ENCODE data around the gene SDCCAG8. TPM values are rescaled to one million over a fixed set of nuclear protein-coding genes. Genes with fewer than 3 reads are reported as not detected.

The SDCCAG8 gene
- polyA plus RNA-seq, 3 donors: 33.2 to 34.4 (median 33.4) TPM

DNA sequence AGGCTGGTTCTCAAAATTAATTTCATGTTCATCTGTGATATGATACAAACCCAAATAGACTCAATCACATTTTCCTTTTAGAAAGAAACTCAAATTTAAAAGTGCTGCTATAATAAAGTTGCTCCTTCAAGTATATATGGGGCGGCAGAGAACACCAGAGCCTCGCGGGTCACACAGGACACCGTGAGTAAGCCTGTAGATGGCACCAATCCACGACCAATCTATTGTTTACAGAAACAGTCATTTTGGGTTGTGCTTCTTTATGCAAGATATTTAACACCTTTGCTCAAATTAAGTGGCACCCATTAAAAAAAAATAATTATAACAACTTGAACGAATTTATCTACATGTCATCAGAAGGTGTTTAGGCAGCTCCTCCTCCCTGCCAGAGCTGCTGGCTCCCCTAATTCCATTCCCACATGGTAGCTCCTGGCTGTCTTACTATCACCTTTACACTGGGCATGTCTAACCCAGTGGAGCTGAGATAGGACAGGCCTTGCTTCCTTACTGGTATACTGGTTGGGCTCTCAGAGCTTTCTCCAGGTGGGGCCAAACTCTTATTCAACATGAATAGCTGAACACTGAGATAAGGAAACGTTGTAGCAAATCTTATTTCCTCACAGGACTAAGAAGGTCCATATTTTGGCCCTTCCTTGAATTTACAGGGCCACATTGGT is 287.0 kb downstream of the SDCCAG8 start:
- intact Hi-C loops (cut with micrococcal nuclease): no loop called here
- no peaks in the 10 kb centered on the region for H3K4me1 Mint-ChIP-seq
- no peaks in the 10 kb centered on the region for H3K9me3 ChIP-seq (replicated peaks in 1 of 2; ENCODE audit: control insufficient read depth in 1 of 2, insufficient read depth in 1 of 2, low read length in 2 of 2)
- H3K27me3 Mint-ChIP-seq (ENCODE audit: low read depth in 3 of 3): no peaks in the 10 kb centered on the region
- no peak overlapping the region for H3K4me3 Mint-ChIP-seq
- H3K4me1 ChIP-seq (ENCODE audit: control insufficient read depth in 1 of 2, insufficient read depth in 2 of 2, low read length in 2 of 2): no peaks in the 10 kb centered on the region
- 98% methylated on average over 6 of the region's 7 CpGs for WGBS (ENCODE audit: insufficient coverage)
- no peak overlapping the region for H3K9ac ChIP-seq (ENCODE audit: insufficient read depth, low read length, poor library complexity, severe bottlenecking)
- H3K27me3 ChIP-seq (ENCODE audit: control insufficient read depth in 2 of 2, insufficient read depth in 2 of 2, low read length in 2 of 2): no peaks in the 10 kb centered on the region
- no peak for DNase-seq
- no peak overlapping the region for H3K4me2 ChIP-seq (replicated peaks; ENCODE audit: extremely low read depth, low read length, poor library complexity, severe bottlenecking)
- no peak overlapping the region for H3K27ac ChIP-seq (ENCODE audit: low read depth in 1 of 2, low read length in 2 of 2)
- H3K4me3 ChIP-seq (replicated peaks in 1 of 3; ENCODE audit: low read depth in 2 of 3, low read length in 3 of 3): no peak overlapping the region
- TF ChIP-seq, protein P1, sequence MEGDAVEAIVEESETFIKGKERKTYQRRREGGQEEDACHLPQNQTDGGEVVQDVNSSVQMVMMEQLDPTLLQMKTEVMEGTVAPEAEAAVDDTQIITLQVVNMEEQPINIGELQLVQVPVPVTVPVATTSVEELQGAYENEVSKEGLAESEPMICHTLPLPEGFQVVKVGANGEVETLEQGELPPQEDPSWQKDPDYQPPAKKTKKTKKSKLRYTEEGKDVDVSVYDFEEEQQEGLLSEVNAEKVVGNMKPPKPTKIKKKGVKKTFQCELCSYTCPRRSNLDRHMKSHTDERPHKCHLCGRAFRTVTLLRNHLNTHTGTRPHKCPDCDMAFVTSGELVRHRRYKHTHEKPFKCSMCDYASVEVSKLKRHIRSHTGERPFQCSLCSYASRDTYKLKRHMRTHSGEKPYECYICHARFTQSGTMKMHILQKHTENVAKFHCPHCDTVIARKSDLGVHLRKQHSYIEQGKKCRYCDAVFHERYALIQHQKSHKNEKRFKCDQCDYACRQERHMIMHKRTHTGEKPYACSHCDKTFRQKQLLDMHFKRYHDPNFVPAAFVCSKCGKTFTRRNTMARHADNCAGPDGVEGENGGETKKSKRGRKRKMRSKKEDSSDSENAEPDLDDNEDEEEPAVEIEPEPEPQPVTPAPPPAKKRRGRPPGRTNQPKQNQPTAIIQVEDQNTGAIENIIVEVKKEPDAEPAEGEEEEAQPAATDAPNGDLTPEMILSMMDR (IDR thresholded peaks at IDR 0.05): no peak
- no peak overlapping the region for H3K27ac Mint-ChIP-seq
- H2AFZ ChIP-seq (ENCODE audit: insufficient read depth, low read depth, low read length, poor library complexity, severe bottlenecking): no peak overlapping the region
- H3K36me3 ChIP-seq (replicated peaks in 1 of 2; ENCODE audit: control insufficient read depth in 1 of 2, insufficient read depth in 2 of 2, low read length in 2 of 2): no peaks in the 10 kb centered on the region
- no peaks in the 10 kb centered on the region for H3K79me2 ChIP-seq (ENCODE audit: insufficient read depth, low read length)
- H4K20me1 ChIP-seq (ENCODE audit: insufficient read depth, low read length): no peaks in the 10 kb centered on the region
- H3K36me3 Mint-ChIP-seq: peaks cover 13 to 17% of the 10 kb centered on the region in 2 donors
- peaks cover 0 to 1% (median 0%) of the 10 kb centered on the region in 7 donors for H3K9me3 Mint-ChIP-seq

DNA sequence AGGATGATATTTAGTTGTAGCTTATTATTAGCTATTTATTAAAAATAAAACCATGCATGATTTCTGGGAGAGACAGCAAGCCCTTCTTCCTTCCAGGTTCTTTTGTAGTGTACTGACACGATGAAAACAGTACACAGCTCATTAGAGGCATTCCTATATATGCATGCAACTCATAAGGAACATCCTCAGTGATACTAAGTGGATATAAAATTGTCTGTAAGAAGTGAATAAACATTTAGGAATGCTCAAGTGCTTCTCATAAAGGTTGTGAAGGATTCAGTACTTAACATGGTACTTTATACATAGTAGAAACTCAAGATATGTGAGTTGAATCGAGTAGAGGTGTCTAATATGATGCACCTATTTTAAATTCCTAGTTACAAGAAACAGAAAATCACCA is 287.7 kb downstream of the SDCCAG8 start:
- H3K27ac ChIP-seq (ENCODE audit: low read depth in 1 of 2, low read length in 2 of 2): no peak overlapping the region
- intact Hi-C loops (cut with micrococcal nuclease): no loop called here
- Mint-ChIP-seq H3K4me3 (no peak overlapping the region), H3K27me3 (ENCODE audit: low read depth in 3 of 3) (no peaks in the 10 kb centered on the region), H3K36me3 (peaks cover 14 to 17% of the 10 kb centered on the region in 2 donors), H3K27ac (no peak overlapping the region), H3K4me1 (no peaks in the 10 kb centered on the region), H3K9me3 (peaks cover 0 to 1% (median 0%) of the 10 kb centered on the region in 7 donors)
- H3K27me3 ChIP-seq (ENCODE audit: control insufficient read depth in 2 of 2, insufficient read depth in 2 of 2, low read length in 2 of 2): no peaks in the 10 kb centered on the region
- no peaks in the 10 kb centered on the region for H3K79me2 ChIP-seq (ENCODE audit: insufficient read depth, low read length)
- no peak overlapping the region for H3K4me2 ChIP-seq (replicated peaks; ENCODE audit: extremely low read depth, low read length, poor library complexity, severe bottlenecking)
- H3K9me3 ChIP-seq (replicated peaks in 1 of 2; ENCODE audit: control insufficient read depth in 1 of 2, insufficient read depth in 1 of 2, low read length in 2 of 2): no peaks in the 10 kb centered on the region
- WGBS (ENCODE audit: insufficient coverage): no CpG with 5 or more reads among the region's 2 CpGs
- DNase-seq: no peak
- H3K36me3 ChIP-seq (replicated peaks in 1 of 2; ENCODE audit: control insufficient read depth in 1 of 2, insufficient read depth in 2 of 2, low read length in 2 of 2): no peaks in the 10 kb centered on the region
- no peak overlapping the region for H3K9ac ChIP-seq (ENCODE audit: insufficient read depth, low read length, poor library complexity, severe bottlenecking)
- no peak overlapping the region for H2AFZ ChIP-seq (ENCODE audit: insufficient read depth, low read depth, low read length, poor library complexity, severe bottlenecking)
- TF ChIP-seq, protein P1 (IDR thresholded peaks at IDR 0.05): no peak
- H3K4me1 ChIP-seq (ENCODE audit: control insufficient read depth in 1 of 2, insufficient read depth in 2 of 2, low read length in 2 of 2): no peaks in the 10 kb centered on the region
- no peaks in the 10 kb centered on the region for H4K20me1 ChIP-seq (ENCODE audit: insufficient read depth, low read length)
- no peak overlapping the region for H3K4me3 ChIP-seq (replicated peaks in 1 of 3; ENCODE audit: low read depth in 2 of 3, low read length in 3 of 3)

Data from CD14-positive monocyte (primary cell).